GM18873 (cell line): ENCODE measurements around the gene VEGFD.

Experiments
- ATAC-seq: cut with Tn5 transposase; IDR thresholded peaks from one replicate; pipeline ENCODE4 v1.9.1; 2021; ENCODE audit warnings: mild to moderate bottlenecking, moderate library complexity, moderate number of reproducible peaks; ENCODE audit not compliant: unreplicated experiment, low FRiP score

The VEGFD gene, protein sequence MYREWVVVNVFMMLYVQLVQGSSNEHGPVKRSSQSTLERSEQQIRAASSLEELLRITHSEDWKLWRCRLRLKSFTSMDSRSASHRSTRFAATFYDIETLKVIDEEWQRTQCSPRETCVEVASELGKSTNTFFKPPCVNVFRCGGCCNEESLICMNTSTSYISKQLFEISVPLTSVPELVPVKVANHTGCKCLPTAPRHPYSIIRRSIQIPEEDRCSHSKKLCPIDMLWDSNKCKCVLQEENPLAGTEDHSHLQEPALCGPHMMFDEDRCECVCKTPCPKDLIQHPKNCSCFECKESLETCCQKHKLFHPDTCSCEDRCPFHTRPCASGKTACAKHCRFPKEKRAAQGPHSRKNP

DNA sequence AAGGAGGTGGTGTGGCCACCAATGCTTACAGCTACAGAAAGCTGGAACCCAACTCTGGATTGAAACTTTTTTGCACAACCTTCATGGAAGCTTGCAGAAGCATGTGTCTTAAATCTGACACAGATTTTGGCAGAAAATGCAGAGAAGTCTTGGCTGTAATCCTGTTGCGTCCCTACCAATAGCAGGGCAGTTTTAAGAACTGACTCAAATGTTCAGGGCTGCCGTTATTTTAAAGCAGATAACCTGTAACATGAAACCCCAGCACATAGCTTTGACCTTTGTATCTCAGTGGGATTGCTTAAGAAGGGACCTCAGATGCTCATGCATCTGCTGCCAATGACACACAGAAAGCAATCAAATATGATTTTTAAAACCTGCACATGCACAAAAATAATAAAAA, at the start of gene VEGFD:
VEGFD (minus strand) TSS at position 110 of the 400 bp plus-strand sequence. CDS start 467 bp downstream, outside the sequence.
- no peak for ATAC-seq

GRCh38 chrX:15430584-15430983, 46.4 kb upstream of the VEGFD start:
- no peak for ATAC-seq

DNA sequence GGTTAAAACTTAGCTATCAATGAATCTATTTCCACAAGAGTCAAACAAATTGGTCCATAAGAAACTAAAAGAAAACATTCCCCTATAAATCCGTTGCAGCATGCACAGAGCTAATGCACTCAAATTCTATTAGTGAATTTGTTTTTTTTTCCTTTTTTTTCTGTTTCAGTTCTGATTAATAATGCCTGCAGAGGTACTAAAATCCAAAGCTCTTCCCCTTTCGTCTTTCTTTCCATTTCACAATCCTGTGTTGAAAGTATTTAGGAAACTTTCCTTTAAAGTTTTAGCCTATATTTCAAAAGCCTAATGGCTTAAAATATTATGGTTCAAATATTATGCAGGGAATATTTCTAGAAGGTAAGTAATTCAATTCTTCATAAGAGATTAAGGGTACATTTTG, 45.9 kb upstream of the VEGFD start:
- no peak for ATAC-seq

GRCh38 chrX:15425024-15425423, 40.8 kb upstream of the VEGFD start:
- no peak for ATAC-seq

- no peak for ATAC-seq
Observed at GRCh38 chrX:15418707-15419181, 34.5 kb upstream of the VEGFD start.

GRCh38 chrX:15418041-15418706, 34.0 kb upstream of the VEGFD start:
- no peak for ATAC-seq

GRCh38 chrX:15416133-15416993, 32.1 kb upstream of the VEGFD start:
- ATAC-seq = no peak

DNA sequence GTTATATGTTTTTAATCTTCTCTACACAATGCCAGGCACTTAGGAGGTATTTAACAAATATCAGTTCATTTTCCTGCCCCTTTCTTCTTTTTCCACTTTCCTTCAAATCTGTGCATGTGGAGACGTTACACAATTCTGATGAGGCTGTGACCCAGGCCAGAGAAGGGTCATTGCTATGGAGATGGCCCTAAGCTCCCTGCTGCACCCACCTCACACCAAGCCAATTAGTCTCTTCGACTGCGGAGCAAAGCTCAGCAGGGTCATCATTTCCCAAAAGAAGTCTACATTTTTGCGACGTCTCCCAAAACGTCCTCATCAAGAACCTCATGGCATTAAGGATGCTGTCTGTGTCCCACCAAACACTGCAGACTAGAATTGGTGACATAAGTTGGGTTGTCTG, 28.9 kb upstream of the VEGFD start:
- ATAC-seq = no peak

GRCh38 chrX:15410947-15411346, 26.7 kb upstream of the VEGFD start:
- no peak for ATAC-seq

- ATAC-seq = no peak
Observed at GRCh38 chrX:15410430-15410829, 26.2 kb upstream of the VEGFD start.

- no peak for ATAC-seq
Observed at GRCh38 chrX:15405846-15406245, 21.6 kb upstream of the VEGFD start.

GRCh38 chrX:15404401-15405096, 20.3 kb upstream of the VEGFD start:
- ATAC-seq = no peak

- no peak for ATAC-seq
Observed at GRCh38 chrX:15401378-15401777, 17.2 kb upstream of the VEGFD start.

DNA sequence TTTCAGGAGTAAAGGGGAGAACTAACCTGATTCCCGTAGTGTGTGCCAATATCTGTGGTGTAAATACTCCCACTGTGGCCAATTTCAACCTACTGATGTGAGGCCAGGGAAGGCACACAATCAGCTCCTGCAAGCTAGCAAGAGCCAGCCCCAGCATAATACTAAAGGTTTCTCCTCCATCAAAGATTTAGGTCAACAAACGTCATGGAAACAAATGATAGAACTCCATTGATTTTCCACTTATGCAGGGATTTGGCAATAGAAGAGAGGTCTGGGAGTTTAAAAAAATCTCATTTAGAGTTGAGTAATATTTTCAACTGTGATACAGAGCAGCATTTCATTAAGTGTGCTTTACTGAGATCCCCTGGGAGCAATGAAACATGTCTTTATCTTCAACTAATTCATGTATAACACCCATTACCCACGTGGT, 15.8 kb upstream of the VEGFD start:
- ATAC-seq = no peak

GRCh38 chrX:15398874-15399273, 14.7 kb upstream of the VEGFD start:
- ATAC-seq = no peak

DNA sequence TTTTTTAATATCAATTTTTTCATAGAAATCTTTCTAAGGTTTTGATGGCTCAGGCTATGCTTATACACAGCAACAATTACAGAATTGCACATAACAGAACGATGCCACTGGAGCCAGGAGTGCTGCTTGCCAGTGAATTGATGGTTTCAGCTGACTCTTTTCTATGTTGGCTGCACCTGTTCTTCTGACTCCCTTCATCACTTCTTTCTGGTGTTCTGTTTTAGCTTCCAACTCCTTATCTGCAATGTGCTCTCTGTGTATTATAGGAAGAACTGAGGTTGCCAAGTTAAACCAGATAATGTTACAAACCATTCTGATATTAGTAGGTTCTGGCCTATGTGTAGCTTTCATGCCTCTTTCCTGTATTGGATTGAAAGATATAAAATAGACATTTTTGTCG, 11.6 kb upstream of the VEGFD start:
- ATAC-seq = no peak

DNA sequence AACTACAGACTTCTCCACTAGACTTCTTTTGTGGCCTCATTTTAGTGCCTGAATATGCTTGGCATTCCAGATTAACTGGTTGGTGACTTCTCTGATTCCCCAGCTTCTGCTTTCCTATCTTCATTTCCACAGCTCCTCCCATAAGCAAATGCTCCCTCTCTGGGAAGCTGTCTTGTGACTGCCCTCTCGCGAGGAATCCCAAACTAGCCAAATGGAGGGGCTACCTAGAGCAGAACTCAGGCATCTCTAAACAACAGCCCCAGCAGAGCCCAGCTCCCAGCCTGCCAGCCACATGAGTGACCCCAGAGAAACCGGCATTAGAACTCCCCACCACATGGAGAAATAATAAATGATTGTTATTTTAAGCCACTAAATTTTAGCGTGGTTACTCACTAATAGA, 7.6 kb upstream of the VEGFD start:
- ATAC-seq = no peak

DNA sequence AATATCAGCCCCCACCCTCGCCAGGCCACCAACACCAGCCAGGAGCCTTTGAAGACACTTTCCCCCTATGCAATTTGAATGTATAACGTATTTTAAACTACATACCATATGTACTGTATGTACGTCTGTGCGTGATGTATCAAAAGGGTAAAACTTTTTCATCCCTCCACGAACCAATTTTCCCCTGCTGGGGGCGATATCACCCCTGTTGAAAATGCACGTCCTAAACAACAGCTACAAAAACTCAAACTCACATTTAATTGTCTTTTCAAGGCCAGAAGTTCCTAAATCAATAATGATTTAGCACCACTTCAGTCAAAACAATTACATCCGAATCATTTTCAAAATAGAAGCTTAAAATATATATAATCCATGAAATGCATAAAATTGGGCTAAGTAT, 1.4 kb downstream of the VEGFD start:
- ATAC-seq = no peak

DNA sequence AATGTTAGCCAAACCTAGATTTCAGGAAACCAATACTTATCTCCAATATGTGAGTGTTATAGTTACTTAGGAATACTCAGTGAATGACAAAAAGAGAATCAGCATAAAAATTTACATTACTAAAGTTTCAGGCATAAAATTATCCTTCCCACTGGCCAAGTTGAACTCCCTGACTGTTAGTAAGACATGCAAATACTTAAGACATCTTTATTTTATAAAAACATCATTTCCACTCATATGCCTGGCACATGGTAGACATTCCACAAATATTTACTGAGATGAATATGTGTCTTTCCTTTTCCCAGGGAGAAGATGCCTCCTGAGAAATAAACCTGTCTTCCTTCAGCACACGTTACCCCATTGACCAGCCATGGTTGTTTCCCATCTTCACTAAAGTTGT, 7.3 kb downstream of the VEGFD start:
- ATAC-seq = no peak

DNA sequence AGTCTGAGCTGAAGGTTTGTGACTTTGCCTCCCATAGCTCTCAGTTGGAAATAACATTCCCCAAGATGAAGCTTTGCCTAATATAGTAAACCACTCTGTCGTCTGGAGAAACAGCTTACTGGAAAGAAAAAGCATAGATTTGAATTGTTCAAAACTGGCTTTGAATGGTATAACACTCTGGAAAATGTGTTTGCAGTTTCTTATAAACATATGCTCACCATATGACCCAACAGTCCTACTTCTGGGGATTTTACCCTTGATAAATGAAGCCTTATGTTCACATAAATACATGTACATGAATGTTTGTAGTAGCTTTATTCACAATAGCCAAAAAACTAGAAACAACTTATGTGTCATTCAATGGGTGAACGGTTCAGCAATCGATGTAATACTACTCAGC, 10.2 kb downstream of the VEGFD start:
- ATAC-seq = no peak
